Measurements from ENCODE around the gene SCAF4.

DNA sequence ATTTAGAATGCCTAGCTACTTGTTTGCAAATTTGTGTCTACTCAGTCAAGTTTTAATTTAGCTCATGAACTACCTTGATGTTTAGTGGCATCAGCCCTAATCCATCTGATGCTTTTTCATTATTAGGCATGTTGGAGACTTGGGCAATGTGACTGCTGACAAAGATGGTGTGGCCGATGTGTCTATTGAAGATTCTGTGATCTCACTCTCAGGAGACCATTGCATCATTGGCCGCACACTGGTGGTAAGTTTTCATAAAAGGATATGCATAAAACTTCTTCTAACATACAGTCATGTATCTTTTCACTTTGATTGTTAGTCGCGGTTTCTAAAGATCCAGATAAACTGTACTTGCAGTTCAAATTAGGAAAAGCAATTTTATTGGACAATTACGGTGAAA lies 64.8 kb downstream of the SCAF4 start:
- TF ChIP-seq, protein P1, sequence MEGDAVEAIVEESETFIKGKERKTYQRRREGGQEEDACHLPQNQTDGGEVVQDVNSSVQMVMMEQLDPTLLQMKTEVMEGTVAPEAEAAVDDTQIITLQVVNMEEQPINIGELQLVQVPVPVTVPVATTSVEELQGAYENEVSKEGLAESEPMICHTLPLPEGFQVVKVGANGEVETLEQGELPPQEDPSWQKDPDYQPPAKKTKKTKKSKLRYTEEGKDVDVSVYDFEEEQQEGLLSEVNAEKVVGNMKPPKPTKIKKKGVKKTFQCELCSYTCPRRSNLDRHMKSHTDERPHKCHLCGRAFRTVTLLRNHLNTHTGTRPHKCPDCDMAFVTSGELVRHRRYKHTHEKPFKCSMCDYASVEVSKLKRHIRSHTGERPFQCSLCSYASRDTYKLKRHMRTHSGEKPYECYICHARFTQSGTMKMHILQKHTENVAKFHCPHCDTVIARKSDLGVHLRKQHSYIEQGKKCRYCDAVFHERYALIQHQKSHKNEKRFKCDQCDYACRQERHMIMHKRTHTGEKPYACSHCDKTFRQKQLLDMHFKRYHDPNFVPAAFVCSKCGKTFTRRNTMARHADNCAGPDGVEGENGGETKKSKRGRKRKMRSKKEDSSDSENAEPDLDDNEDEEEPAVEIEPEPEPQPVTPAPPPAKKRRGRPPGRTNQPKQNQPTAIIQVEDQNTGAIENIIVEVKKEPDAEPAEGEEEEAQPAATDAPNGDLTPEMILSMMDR (IDR thresholded peaks at IDR 0.05; ENCODE audit: low read length) = no peak
- TF ChIP-seq EZH2 (IDR thresholded peaks at IDR 0.05; ENCODE audit: borderline replicate concordance, low read length) = no peak
